HL-60 (cell line): ENCODE data around the gene MTCH2.

Experiments used
- GABPA ChIP-seq: IDR thresholded peaks from 2 replicates; pipeline ENCODE4 v1.6.1; 2012; ENCODE audit warnings: low read depth
- POLR2AphosphoS5 ChIP-seq: IDR thresholded peaks from 2 replicates; pipeline ENCODE4 v1.6.1; 2012; ENCODE audit warnings: low read depth
- REST ChIP-seq: IDR thresholded peaks from 2 replicates; pipeline ENCODE4 v1.6.1; 2012; ENCODE audit warnings: low read depth; ENCODE audit not compliant: insufficient replicate concordance
- SPI1 ChIP-seq: IDR thresholded peaks from 2 replicates; pipeline ENCODE4 v1.6.1; 2012; ENCODE audit warnings: low read depth, mild to moderate bottlenecking, borderline replicate concordance
- TF ChIP-seq, protein P1 (sequence below): IDR thresholded peaks from one replicate; pipeline ENCODE4 v1.5.1; 2011; ENCODE audit warnings: low read length, control low read depth, inconsistent platforms; ENCODE audit not compliant: insufficient read depth

GRCh38 chr11:47689480-47689879, 47.1 kb upstream of the MTCH2 start:
- TF ChIP-seq, protein P1, sequence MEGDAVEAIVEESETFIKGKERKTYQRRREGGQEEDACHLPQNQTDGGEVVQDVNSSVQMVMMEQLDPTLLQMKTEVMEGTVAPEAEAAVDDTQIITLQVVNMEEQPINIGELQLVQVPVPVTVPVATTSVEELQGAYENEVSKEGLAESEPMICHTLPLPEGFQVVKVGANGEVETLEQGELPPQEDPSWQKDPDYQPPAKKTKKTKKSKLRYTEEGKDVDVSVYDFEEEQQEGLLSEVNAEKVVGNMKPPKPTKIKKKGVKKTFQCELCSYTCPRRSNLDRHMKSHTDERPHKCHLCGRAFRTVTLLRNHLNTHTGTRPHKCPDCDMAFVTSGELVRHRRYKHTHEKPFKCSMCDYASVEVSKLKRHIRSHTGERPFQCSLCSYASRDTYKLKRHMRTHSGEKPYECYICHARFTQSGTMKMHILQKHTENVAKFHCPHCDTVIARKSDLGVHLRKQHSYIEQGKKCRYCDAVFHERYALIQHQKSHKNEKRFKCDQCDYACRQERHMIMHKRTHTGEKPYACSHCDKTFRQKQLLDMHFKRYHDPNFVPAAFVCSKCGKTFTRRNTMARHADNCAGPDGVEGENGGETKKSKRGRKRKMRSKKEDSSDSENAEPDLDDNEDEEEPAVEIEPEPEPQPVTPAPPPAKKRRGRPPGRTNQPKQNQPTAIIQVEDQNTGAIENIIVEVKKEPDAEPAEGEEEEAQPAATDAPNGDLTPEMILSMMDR = no peak
- TF ChIP-seq POLR2AphosphoS5 (no peak), SPI1 (no peak), REST (no peak), GABPA (no peak)
